GM18502 (cell line): Measurements from ENCODE around the gene GPC3.
"Not testable (repeated sequence)": the region's sequence is repeated elsewhere in the genome, so short reads cannot be mapped to it uniquely, and the experiment has no call there.

Experiments used
- ATAC-seq: cut with Tn5 transposase; IDR thresholded peaks from one replicate; pipeline ENCODE4 v1.9.1; 2021; ENCODE audit warnings: mild to moderate bottlenecking; ENCODE audit not compliant: unreplicated experiment, poor library complexity

Gene GPC3

GRCh38 chrX:133543654-133544053 is 441.7 kb downstream of the GPC3 start:
- no peak for ATAC-seq

DNA sequence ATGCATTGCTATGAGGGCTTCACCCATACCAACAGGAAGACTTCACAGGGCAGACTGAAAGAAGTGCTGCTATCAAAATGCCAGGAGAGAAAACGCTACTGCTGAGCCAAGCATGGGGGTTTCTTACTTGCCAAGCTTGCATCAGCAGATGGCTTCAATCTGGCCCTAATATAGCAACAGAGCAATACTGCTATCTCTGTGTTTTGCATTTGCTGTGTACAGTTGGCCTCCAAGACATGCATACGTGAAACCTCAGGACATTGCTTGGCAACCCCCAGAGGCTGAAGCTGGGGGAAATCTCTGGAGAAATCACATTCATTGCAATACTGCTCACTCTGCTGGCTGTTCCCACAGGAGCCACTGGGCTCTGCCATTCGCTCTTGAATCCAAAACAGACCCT is 442.9 kb downstream of the GPC3 start:
- no peak for ATAC-seq

DNA sequence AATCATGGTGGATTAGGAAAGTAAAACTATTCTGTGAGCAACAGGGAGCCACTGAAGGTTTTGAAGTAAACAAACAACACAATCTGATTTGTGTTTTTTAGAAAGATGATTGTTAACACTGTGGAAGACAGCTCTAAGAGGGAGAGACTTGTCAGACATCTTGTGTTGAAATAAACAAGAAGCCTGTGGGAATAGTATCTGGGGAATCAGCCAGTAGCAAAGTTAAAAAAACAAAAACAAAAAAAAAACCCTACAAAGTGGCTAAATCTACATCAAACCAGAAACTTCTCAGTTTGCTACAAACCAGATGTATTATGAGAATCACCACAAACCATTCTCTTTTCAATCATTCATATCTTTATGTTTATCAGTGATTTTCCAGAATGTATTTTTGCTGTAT is 444.4 kb downstream of the GPC3 start:
- no peak for ATAC-seq

DNA sequence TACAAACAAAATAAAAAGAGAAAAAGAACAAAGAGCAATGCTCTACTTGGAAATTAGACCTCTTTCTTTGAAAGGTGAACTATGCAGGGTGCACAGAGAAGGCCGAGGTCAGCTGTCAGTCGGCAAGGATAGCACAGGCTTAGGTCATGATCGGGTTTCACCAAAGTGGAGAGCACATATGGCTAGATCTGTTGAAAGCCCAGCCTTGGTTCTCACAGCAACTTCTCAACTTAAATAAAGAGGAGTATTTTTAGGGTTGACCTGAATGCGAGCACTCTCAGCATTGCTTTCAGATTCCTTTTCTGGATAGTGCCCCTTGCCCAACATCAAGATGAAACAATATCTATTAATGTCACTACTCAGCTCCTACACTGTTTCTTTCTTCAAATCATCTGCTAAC is 447.2 kb downstream of the GPC3 start:
- no peak for ATAC-seq

GRCh38 chrX:133537142-133537541 is 448.3 kb downstream of the GPC3 start:
- no peak for ATAC-seq

DNA sequence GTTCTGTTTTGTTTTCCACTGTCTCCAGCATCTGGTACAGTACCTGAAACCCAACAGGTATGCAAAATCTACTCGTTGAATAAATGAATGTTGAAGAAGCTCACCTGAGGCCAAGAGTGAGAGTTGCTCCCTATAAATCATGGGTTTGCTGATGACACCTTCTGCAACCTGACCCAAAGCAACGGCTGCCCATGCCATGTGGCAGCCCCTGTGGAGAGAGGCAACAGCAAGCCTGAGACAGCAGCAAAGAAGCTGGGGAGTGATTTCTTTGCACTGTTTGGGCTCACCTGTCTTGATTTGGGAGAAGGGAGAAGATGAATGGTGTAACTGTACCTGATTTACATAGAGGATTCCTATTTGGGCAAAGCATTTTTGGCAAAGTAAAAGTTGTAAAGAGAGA is 450.3 kb downstream of the GPC3 start:
- ATAC-seq = no peak

- no peak for ATAC-seq
Observed at GRCh38 chrX:133534172-133534571, 451.2 kb downstream of the GPC3 start.

- no peak for ATAC-seq
Observed at GRCh38 chrX:133533249-133533648, 452.1 kb downstream of the GPC3 start.

DNA sequence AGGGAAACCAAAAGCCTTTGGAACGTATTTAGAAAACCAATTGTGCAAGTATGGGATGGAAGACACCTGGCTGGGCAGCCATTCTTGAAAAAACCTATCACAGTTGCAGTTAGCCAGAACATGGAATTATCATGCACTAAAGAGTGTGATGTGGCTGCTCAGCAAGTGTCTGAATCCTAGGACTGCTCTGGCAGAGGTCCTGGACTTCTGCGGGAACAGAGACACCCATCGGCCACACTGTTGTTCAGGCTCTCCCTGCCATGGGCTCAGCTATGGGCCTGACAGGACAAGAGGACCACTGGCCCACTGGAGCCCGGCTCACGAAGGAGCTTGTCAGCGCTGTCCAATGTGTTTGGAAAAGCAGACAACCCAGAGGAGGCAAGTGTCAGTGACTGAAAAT is 454.4 kb downstream of the GPC3 start:
- no peak for ATAC-seq

DNA sequence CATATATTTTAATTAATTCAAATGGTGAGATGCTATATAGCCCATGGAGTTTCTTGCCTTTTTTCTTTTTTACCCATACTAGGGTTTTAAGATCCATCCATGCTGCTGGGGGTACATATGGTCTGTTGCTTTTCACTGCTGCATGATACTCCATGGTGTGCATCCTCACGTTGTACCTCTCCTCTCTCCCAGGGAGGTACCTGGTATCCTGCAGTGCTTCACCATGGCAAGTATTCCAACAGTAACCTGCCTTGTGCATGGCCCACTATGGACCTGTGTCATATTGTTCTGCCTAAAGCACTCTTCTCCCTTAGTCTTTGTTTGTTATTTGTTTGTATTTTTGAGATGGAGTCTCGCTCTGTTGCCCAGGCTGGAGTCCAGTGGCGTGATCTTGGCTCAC is 455.8 kb downstream of the GPC3 start:
- no peak for ATAC-seq

- ATAC-seq = no peak
Observed at GRCh38 chrX:133527825-133528224, 457.6 kb downstream of the GPC3 start.

DNA sequence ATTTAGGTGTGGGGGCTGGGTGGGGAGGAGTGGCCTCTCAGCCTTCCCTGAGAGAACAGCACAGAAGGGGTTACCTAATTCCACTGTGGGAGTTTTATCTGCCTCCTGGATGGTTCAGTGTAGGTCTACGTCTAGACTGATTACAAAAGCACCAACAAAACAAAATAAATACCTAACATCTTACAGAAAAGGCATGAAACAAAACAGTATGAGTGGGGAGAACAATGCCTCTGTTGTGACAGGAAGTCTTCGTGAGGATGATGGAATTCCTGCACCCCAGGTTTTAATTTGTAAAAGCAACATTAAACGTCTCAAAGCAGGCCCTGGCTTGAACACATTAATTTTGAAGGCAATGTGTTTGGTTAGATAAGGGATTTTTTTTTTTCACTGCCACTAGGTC is 458.0 kb downstream of the GPC3 start:
- no peak for ATAC-seq

- not testable (repeated sequence) for ATAC-seq
Observed at GRCh38 chrX:133526773-133527172, 458.6 kb downstream of the GPC3 start.

- no peak for ATAC-seq
Observed at GRCh38 chrX:133523526-133523925, 461.9 kb downstream of the GPC3 start.

- ATAC-seq = no peak
Observed at GRCh38 chrX:133523081-133523487, 462.3 kb downstream of the GPC3 start.

DNA sequence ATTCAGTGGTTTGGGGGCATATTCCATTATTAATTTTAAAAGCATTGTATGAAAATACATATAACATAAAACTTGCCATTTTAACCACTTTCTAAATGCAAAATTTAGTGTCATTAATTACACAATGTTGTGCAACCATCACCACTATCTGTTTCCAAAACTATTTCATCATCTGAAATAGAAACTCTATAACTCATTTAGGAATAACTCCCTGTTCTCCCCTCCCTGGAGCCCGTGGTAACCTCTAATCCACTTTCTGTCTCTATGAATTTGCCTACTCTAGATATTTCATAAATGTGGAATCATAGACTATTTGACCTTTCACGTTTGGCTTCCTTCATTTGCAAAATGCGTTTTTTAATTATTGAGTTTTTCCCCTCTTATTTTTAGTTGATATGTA is 468.7 kb downstream of the GPC3 start:
- no peak for ATAC-seq

DNA sequence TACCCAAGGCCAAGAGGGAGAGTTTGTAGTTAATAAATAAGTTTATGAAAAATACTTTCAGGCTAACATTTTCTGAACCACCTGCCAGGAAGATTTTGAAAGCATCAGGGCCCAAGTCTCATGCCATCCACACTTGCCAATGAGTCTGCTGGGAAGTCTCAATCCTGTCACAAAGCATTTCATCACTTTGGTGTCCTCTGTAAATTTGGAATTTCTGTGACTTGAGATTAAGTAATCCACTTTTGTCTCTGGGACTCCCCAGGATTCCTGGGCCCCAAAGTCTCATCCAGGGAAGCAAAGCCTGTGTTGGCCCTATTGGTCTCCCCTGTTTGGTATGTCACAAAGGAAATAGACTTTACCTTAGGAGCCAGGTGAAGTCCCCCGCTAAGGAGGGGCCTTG is 470.9 kb downstream of the GPC3 start:
- no peak for ATAC-seq

- ATAC-seq = no peak
Observed at GRCh38 chrX:133513123-133513522, 472.3 kb downstream of the GPC3 start.

- no peak for ATAC-seq
Observed at GRCh38 chrX:133511041-133511440, 474.4 kb downstream of the GPC3 start.

GRCh38 chrX:133497356-133497755 is 488.0 kb downstream of the GPC3 start:
- no peak for ATAC-seq

DNA sequence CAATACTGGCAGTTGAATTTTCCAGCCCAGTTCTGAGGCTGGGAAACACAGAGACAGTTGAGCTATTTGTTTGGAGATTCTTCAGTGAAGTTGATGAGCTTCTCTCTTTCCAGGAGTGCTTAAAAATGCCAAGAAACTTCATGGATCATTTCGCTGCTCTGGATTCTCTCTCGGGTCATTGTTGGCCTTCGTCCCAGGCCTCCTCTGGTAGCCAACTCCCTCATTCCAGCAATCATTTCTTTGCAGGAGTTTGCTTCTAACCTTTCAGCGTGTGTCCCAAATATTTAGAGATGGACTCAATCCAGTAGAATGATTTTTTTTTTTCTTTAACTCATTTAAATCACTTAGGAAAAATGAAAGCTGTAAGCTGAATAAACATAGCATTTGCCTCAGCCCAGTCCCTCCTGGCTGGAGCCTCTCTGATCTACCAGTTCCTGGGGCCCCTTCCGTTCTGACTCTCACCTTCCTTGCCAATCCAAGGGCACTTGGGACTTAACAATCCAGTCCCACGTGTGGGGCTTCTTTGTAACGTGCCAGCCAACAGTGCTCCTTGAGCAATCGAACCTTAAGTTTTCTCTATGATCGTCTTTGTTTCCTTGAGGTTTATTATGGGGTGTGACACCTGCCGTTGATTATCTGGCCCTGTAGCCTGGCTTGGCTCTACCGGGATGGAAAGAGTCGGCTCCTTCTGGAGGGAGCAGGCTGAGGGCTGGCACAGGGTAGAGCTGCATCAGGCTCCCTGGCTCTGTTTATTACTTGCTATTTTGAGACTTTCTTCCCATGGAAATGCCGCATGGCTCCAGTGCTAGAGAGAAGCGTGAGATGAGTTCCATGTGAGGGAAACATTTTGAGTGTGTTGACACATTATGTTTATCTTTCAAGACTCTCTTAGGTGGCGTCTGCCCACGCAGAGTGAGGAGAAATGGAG is 489.7 kb downstream of the GPC3 start:
- ATAC-seq = no peak

GRCh38 chrX:133493366-133493765 is 492.0 kb downstream of the GPC3 start:
- no peak for ATAC-seq
